GM12878 (cell line): Measurements from ENCODE around the gene KIAA1328. TPM values are rescaled to one million over a fixed set of nuclear protein-coding genes. Genes with fewer than 3 reads are reported as not detected.

Experiments
- ATAC-seq: fragments of 200-7000 bp; cut with Tn5 transposase; 3 replicates; pipeline ENCODE4 v1.9.1; 2020; ENCODE audit warnings: mild to moderate bottlenecking, moderate library complexity
- BruUV-seq: library from RNA; stranded (reverse); fragments of 400-500 nt; replicated peaks from 2 replicates; lab custom pipeline; 2021; lab: Mats Ljungman, UMichigan
- CTCF ChIA-PET: fragments of 300-600 bp; sonication (Branson Sonifier 250); formaldehyde crosslinking; extraction: SDS; loops from one replicate; lab custom pipeline; 2021; ENCODE audit warnings: inconsistent platforms; lab: Yijun Ruan, JAX
- POLR2A ChIA-PET: fragments of 350-600 bp; formaldehyde crosslinking; extraction: SDS; loops from one replicate; lab custom pipeline; 2021; ENCODE audit warnings: inconsistent platforms; lab: Charles Lee
- RAD21 ChIA-PET: fragments of 300-600 bp; sonication (Branson Sonifier 250); formaldehyde crosslinking; loops from one replicate; lab custom pipeline; 2023; ENCODE audit warnings: antibody characterized with exemption; ENCODE audit not compliant: unreplicated experiment; lab: Charles Lee
- SMC1A ChIA-PET: fragments of 300-600 bp; sonication (Branson Sonifier 250); formaldehyde crosslinking; loops from one replicate; lab custom pipeline; 2023; ENCODE audit not compliant: unreplicated experiment, uncharacterized antibody; lab: Charles Lee
- DNase-seq: peaks from one replicate; pipeline ENCODE4 v3.0.0-alpha.2; 2011; ENCODE audit warnings: low read depth, low spot score
- FAIRE-seq: peaks from 3 replicates; lab custom pipeline; 2011; peaks lifted over from hg19 to GRCh38; lab: Jason Lieb, UNC
- H2AFZ ChIP-seq: 2 replicates; pipeline ENCODE4 v1.6.0; 2011; ENCODE audit warnings: low read depth, low read length, control low read depth; ENCODE audit not compliant: control insufficient read depth
- H3K27ac ChIP-seq: 2 replicates; pipeline ENCODE4 v1.5.1; 2011; ENCODE audit warnings: control low read depth; ENCODE audit not compliant: control insufficient read depth, insufficient read depth
- H3K27me3 ChIP-seq, 2 experiments: replicated peaks in 1 of 2; 2 replicates each; pipeline versions ENCODE4 v1.6.0 to v1.6.1; 2011; ENCODE audit warnings: low read length in 1 of 2; ENCODE audit not compliant: control insufficient read depth in 2 of 2, insufficient read depth in 2 of 2
- H3K36me3 ChIP-seq, 2 experiments: 2 replicates each; pipeline ENCODE4 v1.5.1; 2011; ENCODE audit warnings: low read length in 1 of 2; ENCODE audit not compliant: control insufficient read depth in 2 of 2, insufficient read depth in 2 of 2
- H3K4me1 ChIP-seq: 2 replicates; pipeline ENCODE4 v1.6.1; 2011; ENCODE audit warnings: mild to moderate bottlenecking, low read length, moderate library complexity, mixed read lengths; ENCODE audit not compliant: control insufficient read depth, insufficient read depth
- H3K4me2 ChIP-seq: 2 replicates; pipeline ENCODE4 v1.6.0; 2011; ENCODE audit warnings: control low read depth; ENCODE audit not compliant: control insufficient read depth, insufficient read depth
- H3K4me3 ChIP-seq: fragments of 200-600 bp; sonication (generic); 2 replicates; pipeline ENCODE4 v1.5.1; 2016
- H3K79me2 ChIP-seq: 2 replicates; pipeline ENCODE4 v1.6.0; 2011; ENCODE audit warnings: low read length; ENCODE audit not compliant: control insufficient read depth, insufficient read depth
- H3K9ac ChIP-seq: 2 replicates; pipeline ENCODE4 v1.8.0; 2011; ENCODE audit warnings: low read length, control low read depth, mixed read lengths; ENCODE audit not compliant: control insufficient read depth, insufficient read depth
- H3K9me3 ChIP-seq: replicated peaks from 3 replicates; pipeline ENCODE4 v1.5.1; 2011; ENCODE audit warnings: mild to moderate bottlenecking, low read length; ENCODE audit not compliant: control insufficient read depth, insufficient read depth
- H4K20me1 ChIP-seq: 2 replicates; pipeline ENCODE4 v1.6.0; 2011; ENCODE audit not compliant: control insufficient read depth, insufficient read depth
- BMI1 ChIP-seq: fragments of 450-650 bp; IDR thresholded peaks from 2 replicates; pipeline ENCODE4 v1.6.1; 2016; ENCODE audit warnings: mild to moderate bottlenecking, moderate library complexity, borderline replicate concordance
- CBFB ChIP-seq: IDR thresholded peaks from 2 replicates; pipeline ENCODE4 v1.6.1; 2016; ENCODE audit warnings: antibody characterized with exemption, low read depth
- CREB1 ChIP-seq: IDR thresholded peaks from 2 replicates; pipeline ENCODE4 v1.6.1; 2012; ENCODE audit warnings: low read depth, mild to moderate bottlenecking, inconsistent platforms
- EZH2 ChIP-seq: IDR thresholded peaks from 2 replicates; pipeline ENCODE4 v1.6.1; 2012; ENCODE audit warnings: low read depth, mild to moderate bottlenecking, control low read depth, inconsistent platforms, low read length, borderline replicate concordance; ENCODE audit not compliant: control insufficient read depth
- HCFC1 ChIP-seq: fragments of 150-350 bp; IDR thresholded peaks from 2 replicates; pipeline ENCODE4 v1.6.1; 2014; ENCODE audit warnings: low read length
- HDGF ChIP-seq: fragments of 450-650 bp; IDR thresholded peaks from 2 replicates; pipeline ENCODE4 v1.6.1; 2016; ENCODE audit warnings: antibody characterized with exemption
- MTA2 ChIP-seq: fragments of 450-650 bp; IDR thresholded peaks from 2 replicates; pipeline ENCODE4 v1.6.1; 2016; ENCODE audit warnings: low read depth, mild to moderate bottlenecking, moderate library complexity
- RB1 ChIP-seq: fragments of 450-650 bp; formaldehyde crosslinking; IDR thresholded peaks from 2 replicates; pipeline ENCODE4 v1.6.1; 2017; ENCODE audit warnings: mild to moderate bottlenecking, borderline replicate concordance
- SIN3A ChIP-seq: IDR thresholded peaks from 2 replicates; pipeline ENCODE4 v1.6.1; 2012; ENCODE audit warnings: low read depth, low read length, improper control_type of control experiment
- WGBS: methylation state at CpG from one replicate; pipeline ENCODE4 v1.1.6; 2016; ENCODE audit warnings: low lambda C conversion rate; ENCODE audit not compliant: insufficient replicate concordance, insufficient coverage; ENCODE audit errors: missing lambda C conversion rate; 5-methylcytosine and 5-hydroxymethylcytosine counted together
- in situ Hi-C: fragments of 300-500 bp; cut with MboI; formaldehyde crosslinking; loops from 9 replicates; pipeline ENCODE4 v1.14.3; 2018; ENCODE audit warnings: mixed read lengths
- intact Hi-C: fragments of 100-400 bp; cut with micrococcal nuclease; formaldehyde crosslinking; loops from one replicate; pipeline ENCODE4 v1.14.2; 2022; ENCODE audit not compliant: unreplicated experiment
- polyA plus RNA-seq, 11 experiments: library from polyadenylated mRNA; depleted of rRNA in 4 of 11; unstranded in 6 of 11; stranded (reverse) in 5 of 11; fragments of >200 nt; fragmentation: Nextera tagmentation in 4 of 11; fragmentation: Illumina TruSeq in 1 of 11; extraction: Ambion mirVana in 4 of 11; extraction: Trizol in 1 of 11; gene quantifications; 1 replicate in 1 of 11; 2 replicates in 10 of 11; pipeline versions ENCODE4 v1.2.1 to v1.2.3, GENCODE V29; 2011 to 2016; ENCODE audit warnings: inconsistent platforms in 2 of 11, missing spikeins in 2 of 11, low read depth in 1 of 11
- total RNA-seq, 4 experiments: library from RNA; depleted of rRNA in 3 of 4; stranded (reverse); fragments of >200 nt in 3 of 4; fragmentation: Illumina TruSeq in 1 of 4; extraction: Trizol in 1 of 4; gene quantifications; 2 replicates each; pipeline versions ENCODE4 v1.2.1 to v1.2.3, GENCODE V29; 2013 to 2021
- TF ChIP-seq, protein P1 (sequence below): IDR thresholded peaks from 2 replicates; pipeline ENCODE4 v1.6.1; 2012; ENCODE audit warnings: low read depth, low read length, improper control_type of control experiment
- TF ChIP-seq, protein P2 (sequence below): IDR thresholded peaks from 2 replicates; pipeline ENCODE4 v1.6.1; 2011; ENCODE audit warnings: borderline replicate concordance, low read depth, mild to moderate bottlenecking, moderate library complexity, mixed read lengths, low read length; ENCODE audit not compliant: insufficient read depth; ENCODE audit errors: extremely low read length
- TF ChIP-seq, protein P3 (sequence below): IDR thresholded peaks from 2 replicates; pipeline ENCODE4 v1.6.1; 2012; ENCODE audit warnings: mild to moderate bottlenecking, low read depth, low read length

KIAA1328 gene
- total and polyA plus RNA-seq, 10 of the 15 experiments (the other 5 are each of a cell fraction or from before 2014, with no cell fraction given) = 3.1 to 7.1 (median 4.6) TPM

DNA sequence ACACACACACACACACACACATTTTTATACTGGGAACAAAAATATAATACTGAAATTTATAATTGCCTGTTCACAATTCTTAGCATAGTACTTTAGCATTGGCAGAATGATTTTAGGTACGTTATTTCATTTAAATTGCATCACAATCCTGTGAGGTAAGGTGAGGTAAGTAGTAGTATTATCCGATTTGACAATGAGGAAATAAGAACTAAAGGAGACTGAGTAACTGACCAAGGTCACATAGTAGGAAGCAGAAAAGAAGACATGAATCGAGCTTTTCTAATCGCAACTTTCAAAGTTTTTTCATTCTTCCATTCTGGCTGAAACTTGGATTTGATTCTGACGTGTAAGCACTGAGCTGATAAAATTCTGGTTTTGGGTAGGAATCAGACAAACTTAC, 351.2 kb downstream of the KIAA1328 start:
- intact Hi-C loops (no loop called here), in situ Hi-C loops (no loop called here)
- no peaks in the 10 kb centered on the region for H3K27me3 ChIP-seq
- H3K27ac ChIP-seq = no peak overlapping the region
- no peak overlapping the region for H3K4me2 ChIP-seq
- ChIA-PET RAD21 (no interaction called here), SMC1A (interaction anchor here (0.9 kb wide), 2 partner anchors 10 to 32 kb away, joined by 3 read pairs; no protein-coding TSS in a partner anchor), CTCF (interaction anchor here (0.6 kb wide), 1 partner anchor 360 kb away, joined by 3 read pairs; no protein-coding TSS in a partner anchor), POLR2A (no interaction called here)
- no peaks in the 10 kb centered on the region for H3K36me3 ChIP-seq
- no peaks in the 10 kb centered on the region for H3K9me3 ChIP-seq
- H3K4me1 ChIP-seq = no peaks in the 10 kb centered on the region
- H2AFZ ChIP-seq = no peak overlapping the region
- BruUV-seq = no TSS peak
- 90% methylated on average over 5 of the region's 5 CpGs for WGBS
- no peak for DNase-seq
- H3K9ac ChIP-seq = no peak overlapping the region
- TF ChIP-seq RB1 = no peak
- no peak for TF ChIP-seq BMI1
- no peak for TF ChIP-seq CREB1
- H3K79me2 ChIP-seq = no peaks in the 10 kb centered on the region
- no peak for FAIRE-seq
- no peak for ATAC-seq
- no peaks in the 10 kb centered on the region for H4K20me1 ChIP-seq
- H3K4me3 ChIP-seq = no peak overlapping the region

DNA sequence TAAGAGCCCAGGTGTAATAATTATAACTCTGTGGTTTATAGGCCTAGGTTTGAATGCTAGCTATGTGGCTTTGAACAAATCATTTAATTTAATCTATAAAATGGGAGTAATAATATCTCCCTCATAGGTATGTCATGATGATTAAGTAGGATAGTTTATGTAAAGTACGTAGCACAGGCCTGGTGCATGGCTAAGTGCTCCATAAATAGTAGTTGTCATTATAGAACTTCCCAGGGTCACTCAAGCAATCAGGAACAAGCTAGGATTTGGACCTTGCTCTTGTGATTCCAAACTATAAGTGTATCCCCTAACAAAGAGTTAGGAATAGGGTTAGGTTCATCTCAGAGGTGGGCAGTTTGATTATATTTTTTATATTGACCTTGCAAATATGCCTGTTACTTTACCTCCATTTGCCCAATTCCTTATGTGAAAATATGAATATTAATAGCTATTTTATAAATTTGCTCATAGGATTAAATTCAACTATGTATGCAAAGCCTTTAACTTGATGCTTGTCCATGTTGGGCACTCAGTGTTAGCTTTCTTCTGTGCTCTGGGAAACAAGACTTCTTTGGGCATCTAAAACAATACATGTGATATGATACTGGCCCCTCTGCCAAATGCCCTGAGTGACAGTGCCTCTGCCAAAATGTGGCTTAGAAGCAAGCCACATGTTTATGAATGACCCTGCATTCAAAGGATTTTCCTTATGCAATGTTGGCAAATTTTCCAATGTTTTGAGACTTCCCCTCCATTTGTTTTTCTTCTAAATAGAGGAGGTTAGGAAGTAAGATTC, 353.6 kb downstream of the KIAA1328 start:
- no peak for DNase-seq
- Histone ChIP-seq H3K27ac (no peak overlapping the region), H3K4me3 (no peak overlapping the region), H3K9ac (no peak overlapping the region), H3K27me3 (no peaks in the 10 kb centered on the region), H3K9me3 (no peaks in the 10 kb centered on the region), H3K79me2 (no peaks in the 10 kb centered on the region), H4K20me1 (no peaks in the 10 kb centered on the region), H2AFZ (no peak overlapping the region), H3K4me1 (no peaks in the 10 kb centered on the region), H3K4me2 (no peak overlapping the region), H3K36me3 (no peaks in the 10 kb centered on the region)
- ChIA-PET CTCF (no interaction called here), POLR2A (no interaction called here), SMC1A (no interaction called here), RAD21 (no interaction called here)
- no peak for FAIRE-seq
- ATAC-seq = no peak
- WGBS = 53% methylated on average over 1 of the region's 1 CpG
- BruUV-seq = no TSS peak
- in situ Hi-C loops (no loop called here), intact Hi-C loops (no loop called here)
- TF ChIP-seq MTA2 (no peak), HDGF (no peak), HCFC1 (no peak), CBFB (no peak), EZH2 (no peak), SIN3A (no peak)
- TF ChIP-seq, protein P1, sequence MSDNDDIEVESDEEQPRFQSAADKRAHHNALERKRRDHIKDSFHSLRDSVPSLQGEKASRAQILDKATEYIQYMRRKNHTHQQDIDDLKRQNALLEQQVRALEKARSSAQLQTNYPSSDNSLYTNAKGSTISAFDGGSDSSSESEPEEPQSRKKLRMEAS = no peak
- TF ChIP-seq, protein P2, sequence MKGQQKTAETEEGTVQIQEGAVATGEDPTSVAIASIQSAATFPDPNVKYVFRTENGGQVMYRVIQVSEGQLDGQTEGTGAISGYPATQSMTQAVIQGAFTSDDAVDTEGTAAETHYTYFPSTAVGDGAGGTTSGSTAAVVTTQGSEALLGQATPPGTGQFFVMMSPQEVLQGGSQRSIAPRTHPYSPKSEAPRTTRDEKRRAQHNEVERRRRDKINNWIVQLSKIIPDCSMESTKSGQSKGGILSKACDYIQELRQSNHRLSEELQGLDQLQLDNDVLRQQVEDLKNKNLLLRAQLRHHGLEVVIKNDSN = no peak
- TF ChIP-seq, protein P3, sequence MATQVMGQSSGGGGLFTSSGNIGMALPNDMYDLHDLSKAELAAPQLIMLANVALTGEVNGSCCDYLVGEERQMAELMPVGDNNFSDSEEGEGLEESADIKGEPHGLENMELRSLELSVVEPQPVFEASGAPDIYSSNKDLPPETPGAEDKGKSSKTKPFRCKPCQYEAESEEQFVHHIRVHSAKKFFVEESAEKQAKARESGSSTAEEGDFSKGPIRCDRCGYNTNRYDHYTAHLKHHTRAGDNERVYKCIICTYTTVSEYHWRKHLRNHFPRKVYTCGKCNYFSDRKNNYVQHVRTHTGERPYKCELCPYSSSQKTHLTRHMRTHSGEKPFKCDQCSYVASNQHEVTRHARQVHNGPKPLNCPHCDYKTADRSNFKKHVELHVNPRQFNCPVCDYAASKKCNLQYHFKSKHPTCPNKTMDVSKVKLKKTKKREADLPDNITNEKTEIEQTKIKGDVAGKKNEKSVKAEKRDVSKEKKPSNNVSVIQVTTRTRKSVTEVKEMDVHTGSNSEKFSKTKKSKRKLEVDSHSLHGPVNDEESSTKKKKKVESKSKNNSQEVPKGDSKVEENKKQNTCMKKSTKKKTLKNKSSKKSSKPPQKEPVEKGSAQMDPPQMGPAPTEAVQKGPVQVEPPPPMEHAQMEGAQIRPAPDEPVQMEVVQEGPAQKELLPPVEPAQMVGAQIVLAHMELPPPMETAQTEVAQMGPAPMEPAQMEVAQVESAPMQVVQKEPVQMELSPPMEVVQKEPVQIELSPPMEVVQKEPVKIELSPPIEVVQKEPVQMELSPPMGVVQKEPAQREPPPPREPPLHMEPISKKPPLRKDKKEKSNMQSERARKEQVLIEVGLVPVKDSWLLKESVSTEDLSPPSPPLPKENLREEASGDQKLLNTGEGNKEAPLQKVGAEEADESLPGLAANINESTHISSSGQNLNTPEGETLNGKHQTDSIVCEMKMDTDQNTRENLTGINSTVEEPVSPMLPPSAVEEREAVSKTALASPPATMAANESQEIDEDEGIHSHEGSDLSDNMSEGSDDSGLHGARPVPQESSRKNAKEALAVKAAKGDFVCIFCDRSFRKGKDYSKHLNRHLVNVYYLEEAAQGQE = no peak
